ENCODE data around the gene SHLD1.

SHLD1 gene

DNA sequence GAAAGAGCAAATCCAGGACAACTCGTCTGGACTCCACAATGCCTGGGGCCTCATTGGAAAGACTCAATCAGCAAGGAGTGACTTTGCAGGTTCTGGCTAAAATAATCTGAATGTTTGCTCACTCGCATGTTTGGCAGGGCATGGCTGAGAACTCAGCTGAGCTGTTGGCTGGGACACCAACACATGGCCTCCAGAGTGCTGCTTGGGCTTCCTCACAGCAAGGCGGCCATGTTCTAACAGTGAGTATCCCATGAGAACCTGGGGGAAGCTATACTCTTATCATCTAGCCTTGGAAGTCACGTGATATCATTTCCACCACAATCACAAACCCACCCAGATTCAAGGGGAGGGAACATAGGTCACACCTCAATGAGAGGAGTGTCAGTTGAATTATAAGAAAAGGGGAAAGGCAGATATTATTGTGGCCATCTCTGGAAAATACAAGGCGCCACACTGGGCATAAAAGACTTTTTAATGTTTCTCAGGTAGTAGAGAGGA lies 23.1 kb upstream of the SHLD1 start:
- DNase-seq (ENCODE audit: low read depth): no peak
- H3K4me3 ChIP-seq (ENCODE audit: low read depth, low read length): no peak overlapping the region
- TF ChIP-seq, protein P1, sequence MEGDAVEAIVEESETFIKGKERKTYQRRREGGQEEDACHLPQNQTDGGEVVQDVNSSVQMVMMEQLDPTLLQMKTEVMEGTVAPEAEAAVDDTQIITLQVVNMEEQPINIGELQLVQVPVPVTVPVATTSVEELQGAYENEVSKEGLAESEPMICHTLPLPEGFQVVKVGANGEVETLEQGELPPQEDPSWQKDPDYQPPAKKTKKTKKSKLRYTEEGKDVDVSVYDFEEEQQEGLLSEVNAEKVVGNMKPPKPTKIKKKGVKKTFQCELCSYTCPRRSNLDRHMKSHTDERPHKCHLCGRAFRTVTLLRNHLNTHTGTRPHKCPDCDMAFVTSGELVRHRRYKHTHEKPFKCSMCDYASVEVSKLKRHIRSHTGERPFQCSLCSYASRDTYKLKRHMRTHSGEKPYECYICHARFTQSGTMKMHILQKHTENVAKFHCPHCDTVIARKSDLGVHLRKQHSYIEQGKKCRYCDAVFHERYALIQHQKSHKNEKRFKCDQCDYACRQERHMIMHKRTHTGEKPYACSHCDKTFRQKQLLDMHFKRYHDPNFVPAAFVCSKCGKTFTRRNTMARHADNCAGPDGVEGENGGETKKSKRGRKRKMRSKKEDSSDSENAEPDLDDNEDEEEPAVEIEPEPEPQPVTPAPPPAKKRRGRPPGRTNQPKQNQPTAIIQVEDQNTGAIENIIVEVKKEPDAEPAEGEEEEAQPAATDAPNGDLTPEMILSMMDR (IDR thresholded peaks at IDR 0.05; ENCODE audit: insufficient read depth, low read depth, low read length, missing control alignments): no peak

DNA sequence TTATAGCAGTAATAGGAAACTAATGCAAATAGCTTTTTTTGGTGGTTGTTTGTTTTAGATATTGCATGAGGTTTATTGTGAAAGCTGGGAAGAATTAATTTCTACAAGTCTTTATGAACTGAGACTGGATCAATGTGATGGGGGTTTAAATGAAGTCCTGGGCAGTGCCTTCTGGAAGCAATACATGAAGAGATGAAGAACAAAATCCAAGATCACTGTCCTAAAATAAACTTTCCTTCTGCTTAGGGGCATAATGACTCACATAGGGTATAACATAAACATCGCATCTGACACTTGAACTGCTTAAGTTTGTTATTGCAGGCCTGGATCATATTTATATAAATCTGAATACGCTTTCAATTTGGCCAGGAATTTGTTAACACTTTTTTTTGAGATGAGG lies 20.9 kb upstream of the SHLD1 start:
- TF ChIP-seq, protein P1 (IDR thresholded peaks at IDR 0.05; ENCODE audit: insufficient read depth, low read depth, low read length, missing control alignments): no peak
- no peak overlapping the region for H3K4me3 ChIP-seq (ENCODE audit: low read depth, low read length)
- no peak for DNase-seq (ENCODE audit: low read depth)

DNA sequence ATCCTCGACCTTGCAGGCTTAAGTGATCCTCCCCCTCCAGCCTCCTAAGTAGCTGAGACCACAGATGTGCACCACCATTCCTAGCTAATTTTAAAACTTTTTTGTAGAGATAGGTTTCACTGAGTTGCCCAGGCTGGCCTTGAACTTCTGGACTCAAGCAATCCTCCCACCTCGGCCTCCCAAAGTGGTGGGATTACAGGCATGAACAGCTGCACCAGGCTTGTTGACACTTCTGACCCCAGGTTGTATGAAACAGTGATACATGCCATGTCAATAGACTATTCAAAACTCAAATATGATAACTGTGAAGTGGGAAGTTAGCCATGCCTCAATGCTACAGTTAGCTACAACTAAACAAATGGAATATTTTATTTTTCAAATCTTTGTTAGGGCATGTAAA lies 20.1 kb upstream of the SHLD1 start:
- no peak for DNase-seq (ENCODE audit: low read depth)
- TF ChIP-seq, protein P1 (IDR thresholded peaks at IDR 0.05; ENCODE audit: insufficient read depth, low read depth, low read length, missing control alignments): no peak
- H3K4me3 ChIP-seq (ENCODE audit: low read depth, low read length): no peak overlapping the region

DNA sequence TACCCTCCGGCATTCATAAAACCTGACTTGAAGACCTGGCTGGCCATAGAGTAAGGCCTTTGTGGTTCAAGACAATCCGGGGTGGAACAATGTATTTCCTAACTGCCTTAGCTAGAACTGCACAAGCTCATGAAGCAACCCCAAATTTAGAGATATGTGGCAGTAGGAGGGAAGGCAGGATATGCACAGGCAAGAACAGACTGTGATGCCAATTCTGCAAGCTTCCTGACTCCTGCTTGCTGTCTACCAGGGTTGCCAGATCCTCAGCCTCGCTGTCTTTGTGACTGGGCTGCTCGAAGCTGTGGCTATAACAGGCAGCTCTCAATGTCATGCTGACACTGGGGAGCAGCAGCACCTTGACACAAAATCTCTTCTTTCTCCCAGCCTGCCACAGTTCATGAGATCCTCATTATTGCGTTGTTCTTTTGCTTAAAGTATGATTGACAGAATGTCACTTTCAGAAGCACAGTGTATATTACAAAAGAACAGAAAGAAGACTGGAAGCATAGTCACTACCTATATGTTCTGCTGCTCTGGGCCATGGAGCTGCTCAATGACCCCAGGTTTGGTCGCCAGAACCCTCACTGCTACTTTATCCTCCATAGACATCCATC lies 18.3 kb upstream of the SHLD1 start:
- TF ChIP-seq, protein P1 (IDR thresholded peaks at IDR 0.05; ENCODE audit: insufficient read depth, low read depth, low read length, missing control alignments): no peak

DNA sequence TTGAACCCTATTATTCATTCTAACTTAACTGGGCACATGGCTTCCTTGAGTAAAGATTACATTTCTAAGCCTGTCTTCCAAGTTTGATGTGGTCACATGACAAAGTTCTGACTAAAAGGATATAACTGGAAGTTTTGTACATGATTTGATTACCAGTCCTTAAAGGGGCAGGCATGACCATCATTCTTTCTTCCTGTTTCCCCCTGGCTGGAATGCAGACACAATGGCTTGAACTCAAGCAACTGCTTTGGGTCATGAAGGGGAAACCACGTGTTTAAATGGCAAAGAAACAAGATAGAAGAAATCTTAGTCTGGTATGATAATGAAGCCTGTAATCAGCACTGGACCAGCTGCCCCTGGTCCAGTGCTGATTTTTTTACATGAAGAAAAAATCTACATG lies 15.6 kb upstream of the SHLD1 start:
- H3K4me3 ChIP-seq (ENCODE audit: low read depth, low read length): no peak overlapping the region
- DNase-seq (ENCODE audit: low read depth): no peak
- TF ChIP-seq, protein P1 (IDR thresholded peaks at IDR 0.05; ENCODE audit: insufficient read depth, low read depth, low read length, missing control alignments): no peak

More for the DNA sequence above, 18.3 kb upstream of the SHLD1 start:
- DNase-seq (ENCODE audit: low read depth): no peak
- H3K4me3 ChIP-seq (ENCODE audit: low read depth, low read length): no peak overlapping the region

DNA sequence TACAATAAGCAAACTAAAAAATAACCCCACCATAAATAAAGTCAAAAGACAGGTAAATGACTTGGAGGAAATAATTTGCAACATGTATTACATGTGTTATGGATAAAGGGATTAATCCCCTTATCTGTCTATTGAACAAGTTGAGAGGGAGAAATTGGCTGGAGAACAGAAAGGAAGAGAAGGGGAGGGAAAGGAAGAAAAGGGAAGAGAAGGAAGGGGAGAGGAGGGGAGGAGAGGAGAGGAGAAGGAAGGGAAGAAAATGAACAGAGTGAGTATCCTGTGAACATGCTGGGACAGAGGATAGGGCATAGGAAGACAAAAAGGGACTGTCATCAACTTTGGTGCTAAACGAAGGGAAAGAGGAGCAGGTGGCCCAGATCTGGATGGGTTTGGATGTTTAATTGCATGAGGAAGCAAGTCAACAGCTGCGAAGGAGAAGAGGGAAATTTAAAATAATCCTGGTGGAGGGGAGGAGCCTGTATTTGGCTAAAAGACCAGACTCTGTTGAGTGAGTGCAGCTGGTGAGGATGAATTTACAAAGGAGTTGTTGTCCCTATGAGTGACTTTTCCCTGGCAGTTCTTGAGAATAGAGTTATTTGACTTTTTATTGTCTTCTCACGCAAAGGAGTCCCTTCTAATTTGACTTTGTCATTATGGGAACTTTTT lies 14.2 kb upstream of the SHLD1 start:
- TF ChIP-seq, protein P1 (IDR thresholded peaks at IDR 0.05; ENCODE audit: insufficient read depth, low read depth, low read length, missing control alignments): no peak
- no peak overlapping the region for H3K4me3 ChIP-seq (ENCODE audit: low read depth, low read length)
- no peak for DNase-seq (ENCODE audit: low read depth)

Measured in GM12865 (cell line).